Stimulated activated CD4-positive, alpha-beta T cell treated with anti-CD3 and anti-CD28 coated beads, Interleukin-12 subunit alpha, Interleukin-12 subunit beta, amount 100 ng/mL, for 48 hours (primary cell): ENCODE data around the gene TSC22D2.
A peak's percentile ranks its signal among the peaks of the same experiment; 100 is the strongest.

Experiments
- DNase-seq, 3 donors: peaks; one replicate each; pipeline ENCODE4 v3.0.0-alpha.2; 2020; ENCODE audit warnings: low read depth in 2 of 3, low spot score in 1 of 3

The TSC22D2 gene

DNA sequence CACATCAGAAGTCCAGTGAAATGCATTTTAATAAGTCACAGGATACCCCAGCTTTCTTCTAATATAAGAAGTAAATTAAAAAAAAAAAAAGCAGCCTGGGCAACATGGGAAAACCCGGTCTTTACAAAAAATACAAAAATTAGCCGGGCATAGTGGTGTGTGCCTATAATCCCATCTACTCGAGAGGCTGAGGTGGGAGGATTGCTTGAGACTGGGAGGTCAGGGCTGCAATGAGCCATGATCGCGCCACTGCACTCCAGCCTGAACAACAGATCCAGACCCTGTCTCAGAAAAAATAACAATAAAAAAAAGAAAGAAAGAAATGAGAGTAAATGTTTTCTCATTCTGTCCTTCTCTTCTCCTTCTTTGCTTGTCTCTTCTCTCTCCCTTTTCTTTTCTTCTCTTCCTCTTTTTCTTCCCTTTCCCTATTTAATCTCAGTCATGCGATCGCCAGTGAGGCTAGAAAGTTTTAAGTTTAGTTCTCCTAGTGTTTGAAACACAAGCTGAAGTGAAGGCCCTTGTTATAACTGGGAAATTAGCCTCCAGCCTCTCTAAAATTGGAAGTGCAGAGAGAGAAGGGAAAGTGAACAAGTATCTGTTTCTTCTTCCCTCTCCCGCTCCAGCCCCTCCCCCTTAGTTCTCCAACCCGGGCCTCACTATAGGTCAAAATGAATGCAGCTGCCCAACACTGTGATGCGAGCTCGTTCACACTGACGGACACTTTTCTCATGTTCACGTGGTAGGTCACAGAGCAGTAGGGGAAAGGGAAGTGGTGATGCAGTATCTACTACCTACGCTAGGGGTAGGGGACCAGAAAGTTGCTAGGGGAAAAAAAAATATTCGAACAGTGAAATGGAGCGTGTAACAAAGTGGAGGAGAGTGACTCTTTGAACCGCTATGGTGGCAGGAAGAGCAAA lies 23.5 kb upstream of the TSC22D2 start:
- DNase-seq = peak in 2 of 3 donors; percentile 33 to 54

DNA sequence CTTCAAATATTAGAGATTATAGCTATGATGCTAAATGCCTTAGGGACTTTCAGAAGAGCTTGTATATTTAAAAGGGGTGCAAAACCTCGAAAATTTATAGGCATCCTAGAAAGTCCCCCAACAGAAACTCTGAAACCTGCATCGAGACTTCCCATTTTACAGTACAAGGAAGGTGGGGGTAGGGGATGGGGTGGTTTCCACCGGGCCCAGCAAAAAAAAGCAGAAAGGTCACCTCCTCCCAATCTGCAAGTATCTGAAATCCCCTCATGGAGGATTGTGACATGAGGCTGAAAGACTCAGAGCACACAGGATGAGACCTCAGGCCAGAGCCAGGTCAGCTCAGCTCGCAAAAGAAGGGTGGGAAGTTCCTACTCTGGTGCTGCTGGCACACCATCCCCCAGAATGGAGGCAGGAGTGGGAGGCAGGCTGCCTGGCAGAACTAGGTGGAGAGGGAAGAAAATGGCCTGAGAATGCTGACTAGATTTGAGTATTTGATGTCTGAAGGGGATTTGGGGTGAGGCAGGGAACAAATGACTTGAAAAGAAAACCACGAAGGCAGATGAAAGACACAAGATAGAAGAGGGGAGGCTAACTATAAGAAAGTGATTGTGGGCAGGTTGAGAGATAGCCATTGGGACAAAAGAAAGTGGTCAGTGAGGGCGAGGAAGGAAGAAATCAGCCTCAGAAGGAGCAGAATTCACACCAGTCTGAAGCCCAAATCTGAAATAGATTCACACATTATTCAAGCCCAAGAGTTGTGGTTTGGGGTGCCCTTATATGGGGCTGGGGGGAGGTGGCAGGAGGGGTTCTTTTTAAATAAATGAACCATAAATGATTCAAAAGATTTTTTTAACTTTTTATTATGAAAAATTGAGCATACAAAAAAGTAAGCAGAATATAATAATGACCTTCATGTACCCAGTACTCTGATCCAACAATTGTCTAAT lies 22.5 kb upstream of the TSC22D2 start:
- no peak for DNase-seq

DNA sequence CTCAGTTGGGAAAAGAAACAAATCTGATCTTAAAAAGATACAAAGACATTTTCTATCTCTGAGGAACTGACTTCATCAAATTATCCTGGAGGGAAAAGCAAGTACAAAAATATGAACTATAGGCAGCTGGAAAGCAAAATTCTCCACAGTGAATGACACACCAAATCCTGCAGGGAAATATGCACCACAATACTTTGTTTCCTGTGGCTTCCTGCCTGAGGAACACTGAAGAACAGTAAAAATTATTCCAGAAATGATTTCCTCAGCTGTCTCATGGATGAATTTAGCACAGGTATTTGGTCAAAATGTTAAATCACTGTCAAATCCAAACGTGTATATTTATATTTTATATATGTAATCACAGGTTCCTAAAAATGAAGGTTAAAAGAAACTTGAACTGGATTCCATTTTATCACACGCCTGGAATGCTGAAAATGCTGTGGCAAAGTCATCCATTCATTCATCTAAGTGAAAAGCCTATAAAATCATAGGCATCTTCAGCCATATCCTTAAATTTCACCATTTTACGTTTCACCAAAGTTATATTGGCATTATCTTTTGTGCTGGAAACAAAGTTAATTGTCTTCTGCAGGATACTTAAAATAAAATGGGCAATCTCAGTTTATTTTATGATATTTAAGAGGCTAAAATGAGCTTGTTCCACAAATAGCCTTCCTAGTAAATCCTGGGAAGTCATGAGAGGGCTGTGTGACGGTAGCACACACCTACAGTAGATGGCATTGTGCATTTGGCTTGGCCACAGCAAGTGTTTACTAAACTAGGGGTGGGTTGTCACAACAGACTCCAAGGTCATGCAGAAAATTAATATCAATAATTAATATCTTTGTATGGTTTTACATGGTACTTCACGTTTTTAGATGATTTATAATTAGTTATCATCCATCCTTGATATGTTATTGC lies 19.3 kb upstream of the TSC22D2 start:
- no peak for DNase-seq

DNA sequence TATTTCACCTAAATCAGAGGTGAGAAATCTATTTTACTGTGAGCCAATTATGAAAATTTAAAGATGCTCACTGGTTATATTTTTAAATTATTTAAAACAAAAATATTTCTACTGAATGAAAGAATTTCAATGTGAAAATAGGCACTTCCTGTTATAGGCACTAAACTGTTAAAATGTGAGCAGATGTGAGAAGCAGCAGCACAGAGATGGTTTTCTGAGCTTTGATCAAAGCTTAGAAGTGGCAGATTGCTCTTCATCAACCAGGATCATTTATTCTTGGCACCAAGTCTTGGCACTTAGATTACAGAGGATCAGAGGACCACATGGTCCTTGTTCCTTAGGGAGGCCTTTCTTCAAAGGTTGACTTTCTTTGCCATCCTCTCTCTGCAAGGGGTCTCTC lies 18.0 kb upstream of the TSC22D2 start:
- DNase-seq = no peak

DNA sequence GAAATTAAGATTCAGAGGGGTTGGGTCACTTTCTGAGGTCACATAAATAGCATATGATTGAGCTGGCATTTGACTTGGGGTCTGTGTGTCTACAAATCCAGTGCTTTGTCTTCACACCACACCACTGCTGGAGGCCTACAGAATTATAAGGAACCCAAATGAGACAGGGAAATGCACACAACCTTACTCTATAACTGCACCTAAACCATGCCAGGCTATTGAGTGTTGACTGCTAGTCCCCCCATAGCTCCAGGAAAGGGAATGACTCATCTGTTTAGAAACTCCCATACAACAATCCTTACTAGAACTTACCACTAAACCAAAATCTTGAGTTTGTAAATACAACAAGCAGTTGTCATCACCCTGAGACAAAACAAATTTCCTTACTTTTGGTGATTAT lies 16.9 kb upstream of the TSC22D2 start:
- no peak for DNase-seq

DNA sequence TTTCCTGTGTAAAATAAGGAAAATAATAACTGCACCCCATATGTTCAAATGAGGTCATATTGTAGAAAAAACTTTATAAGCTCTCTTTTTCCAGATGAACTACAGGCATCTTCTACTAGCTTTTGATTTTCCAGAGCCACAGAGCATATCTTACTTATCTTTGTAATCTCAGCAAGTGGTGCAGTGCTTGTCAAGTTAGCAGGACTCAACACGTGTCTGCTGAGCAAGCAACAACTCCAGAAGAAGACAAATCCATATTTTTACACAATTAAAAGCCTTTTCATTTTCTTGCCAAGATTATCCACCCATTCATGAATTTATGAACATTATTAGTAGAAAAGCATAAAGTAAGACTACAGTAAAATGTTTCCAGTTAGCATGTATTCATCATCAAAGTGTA lies 14.4 kb upstream of the TSC22D2 start:
- no peak for DNase-seq

DNA sequence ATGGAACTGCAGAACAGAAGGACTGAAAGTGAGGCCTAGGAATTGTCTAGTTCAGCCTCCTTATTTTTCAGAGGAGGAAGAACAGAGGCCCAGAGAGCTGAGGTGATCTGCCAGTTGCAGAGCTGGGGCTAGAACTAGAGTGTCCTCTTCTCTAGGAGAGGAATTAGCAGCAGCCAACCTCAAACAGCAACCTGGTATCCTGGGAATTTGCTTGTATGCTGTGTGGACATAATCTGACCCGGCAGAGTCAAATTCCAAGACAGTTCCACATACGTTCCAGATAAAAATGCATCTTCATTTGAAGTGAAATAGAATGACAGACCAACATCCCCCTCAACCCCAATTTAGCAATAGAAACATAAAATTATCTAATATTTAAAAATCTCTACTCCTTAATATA lies 13.5 kb upstream of the TSC22D2 start:
- DNase-seq = no peak

DNA sequence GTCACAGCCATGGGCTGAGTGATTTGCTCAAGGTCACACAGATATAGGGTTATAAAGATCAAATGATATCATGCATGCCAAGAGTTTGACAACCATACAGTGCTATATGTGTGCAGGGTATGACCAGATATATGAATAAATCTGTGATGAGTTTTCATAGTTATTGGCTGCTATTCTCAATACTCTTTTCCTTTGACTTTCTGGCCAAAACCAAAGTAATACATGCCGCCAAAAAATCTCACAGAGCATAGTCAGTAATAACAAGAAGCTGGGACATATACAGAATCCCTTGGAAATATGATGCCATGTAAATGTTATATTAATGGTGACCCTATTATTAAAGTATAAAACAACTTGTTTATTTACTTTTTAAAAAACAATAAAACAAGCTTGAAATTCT lies 11.6 kb upstream of the TSC22D2 start:
- DNase-seq = no peak

DNA sequence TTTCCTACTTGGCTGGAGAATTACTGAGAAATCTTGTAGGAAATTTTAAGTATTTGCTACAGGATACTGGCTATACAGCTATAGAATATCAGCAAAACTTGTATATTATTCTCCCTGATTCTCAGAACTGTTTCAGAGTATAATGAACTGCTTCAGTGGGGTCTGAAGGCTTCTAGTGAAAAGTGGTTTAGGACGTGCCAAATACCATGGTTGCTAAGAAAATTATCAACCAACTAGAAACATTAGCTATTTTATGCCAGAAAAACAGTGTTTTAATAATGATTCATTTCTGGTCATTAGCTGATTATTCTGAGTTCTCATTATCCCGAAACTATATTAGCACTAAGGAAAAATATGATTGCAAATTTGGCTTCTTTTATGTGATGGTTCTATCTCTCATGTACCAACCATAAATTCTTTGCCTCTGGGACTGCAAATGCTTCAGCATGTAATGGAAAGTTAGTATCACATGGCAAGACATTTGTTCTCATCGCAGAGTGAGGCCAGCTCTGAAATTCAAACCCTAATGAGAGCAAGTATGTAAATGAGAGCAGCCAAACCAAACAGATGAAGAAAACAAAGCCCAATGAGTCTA lies 11.0 kb upstream of the TSC22D2 start:
- DNase-seq = no peak

DNA sequence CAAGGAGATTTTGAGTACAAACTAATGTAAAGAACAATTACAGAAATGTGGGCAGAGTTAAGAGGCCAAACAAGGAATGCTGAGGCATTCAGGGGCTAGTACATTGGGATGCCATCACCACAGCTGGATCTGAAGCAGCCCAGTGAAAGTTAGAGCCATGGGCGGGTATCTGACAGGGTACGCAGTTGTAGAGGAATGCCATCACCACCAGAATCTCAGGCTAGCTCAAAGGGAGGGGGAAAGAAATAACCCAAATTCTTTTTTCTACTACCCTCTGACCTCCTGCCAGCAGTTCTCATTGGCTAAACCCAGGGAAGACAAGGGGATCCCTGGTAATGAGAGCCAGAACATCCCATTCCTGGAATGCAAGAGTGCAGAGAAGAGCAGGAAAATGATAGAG lies 9.0 kb upstream of the TSC22D2 start:
- DNase-seq = no peak

DNA sequence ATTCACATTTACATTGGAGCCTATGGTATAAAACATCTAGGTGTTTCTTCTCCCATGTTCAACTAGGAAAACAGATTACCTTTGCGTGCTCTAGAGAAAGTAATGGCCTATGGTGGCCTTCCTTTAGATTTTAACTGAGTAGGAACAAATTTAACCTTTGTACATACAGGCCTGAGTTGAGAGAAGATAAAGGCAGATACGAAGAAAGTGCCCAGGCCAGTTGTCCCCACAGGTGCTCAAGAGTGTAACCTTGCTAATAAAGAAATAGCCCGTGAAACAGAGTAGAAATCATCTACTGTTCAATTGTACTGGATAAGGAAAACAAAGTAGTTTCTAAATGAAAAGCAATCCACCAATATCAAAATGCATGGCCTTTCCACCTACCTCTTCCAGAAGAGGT lies 6.8 kb upstream of the TSC22D2 start:
- no peak for DNase-seq

DNA sequence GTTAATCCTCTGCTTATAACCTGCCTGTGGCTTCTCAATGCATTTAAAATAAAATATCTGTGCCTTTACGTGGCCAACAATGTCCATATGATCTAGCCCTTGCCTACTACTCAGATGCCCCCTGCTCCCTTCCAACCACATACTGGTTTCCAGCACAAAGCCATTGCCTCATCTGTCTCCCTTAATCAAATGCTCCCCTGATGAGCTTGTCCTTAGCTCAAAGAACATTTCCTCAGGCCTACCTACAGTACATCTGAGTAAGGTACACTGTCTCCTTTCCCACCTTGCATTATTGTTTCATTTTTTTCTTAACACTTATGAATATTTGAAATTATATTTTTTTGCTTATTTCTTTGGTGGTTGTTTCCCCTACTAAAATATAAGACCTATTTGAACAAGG lies 5.9 kb upstream of the TSC22D2 start:
- no peak for DNase-seq

DNA sequence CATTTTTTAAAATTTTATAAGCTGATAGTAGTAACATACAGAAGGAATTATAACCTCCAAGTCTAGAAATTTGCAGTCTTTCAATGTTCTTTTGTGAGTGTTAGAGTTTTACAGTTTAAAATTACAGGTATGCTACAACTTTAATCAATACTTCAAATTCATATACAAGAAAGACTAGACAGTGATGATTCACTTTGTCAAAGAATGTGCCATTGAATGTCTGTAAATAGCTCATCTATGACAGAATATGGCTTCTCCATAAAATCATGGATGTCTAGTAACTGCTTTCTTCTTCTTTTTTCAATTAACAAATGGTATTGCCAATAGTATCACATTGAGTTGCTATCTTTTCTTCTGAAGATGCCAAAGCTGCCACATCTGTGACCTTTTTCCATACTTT lies 4.1 kb upstream of the TSC22D2 start:
- DNase-seq = no peak

DNA sequence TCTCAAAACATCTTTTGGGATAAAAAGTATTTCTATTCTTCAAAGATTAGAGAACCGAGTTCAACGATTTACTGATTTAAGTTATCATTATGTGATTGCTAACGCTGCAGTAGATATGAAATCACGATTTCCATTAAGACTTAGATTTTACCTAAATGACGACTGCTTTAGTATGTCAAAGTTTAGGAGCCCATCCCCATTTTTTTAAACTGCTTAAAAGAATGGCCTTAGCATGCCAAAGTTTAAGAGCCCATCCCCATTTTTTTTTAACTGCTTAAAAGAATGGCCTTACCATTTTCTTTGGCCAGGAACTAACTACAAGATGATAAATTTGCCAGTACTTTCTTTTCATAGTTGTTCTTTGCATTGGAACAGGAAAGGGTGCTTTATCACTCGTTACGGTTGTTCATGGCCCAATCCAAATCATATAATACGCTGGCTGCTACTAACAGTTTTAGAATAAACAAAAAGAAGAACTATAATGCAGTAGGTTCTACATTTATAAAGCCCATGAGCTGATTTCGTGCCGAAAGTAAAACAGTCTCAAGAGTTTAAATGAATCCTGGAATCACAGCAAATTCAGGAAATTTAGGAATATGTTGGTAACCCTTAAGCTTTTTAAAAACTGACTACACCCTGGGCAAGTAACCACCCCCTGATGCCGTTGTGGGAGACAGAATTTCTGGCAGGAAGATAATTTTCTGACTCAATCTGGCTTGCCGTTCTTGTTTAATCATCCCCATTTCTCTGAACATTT lies 869 bp upstream of the TSC22D2 start:
- no peak for DNase-seq

DNA sequence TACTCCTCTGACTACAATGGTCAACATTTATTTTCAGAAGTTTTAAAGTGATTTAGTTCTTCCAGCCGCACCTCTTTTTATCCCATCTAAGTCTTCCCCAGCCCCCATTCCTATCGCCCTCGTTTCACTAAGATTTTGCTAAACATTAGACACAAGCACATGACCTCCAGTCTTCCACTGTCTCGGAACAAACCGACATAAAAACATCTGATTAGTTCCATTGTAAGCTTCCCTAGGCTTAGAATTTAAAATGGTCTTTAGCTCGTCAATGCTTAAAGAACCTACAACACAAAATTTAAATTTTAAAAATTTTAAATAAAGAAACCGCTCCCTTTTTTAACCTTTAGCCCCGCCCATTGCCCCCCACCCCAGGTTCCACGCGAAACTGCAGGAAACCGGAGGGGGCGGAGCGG lies 284 bp upstream of the TSC22D2 start:
- DNase-seq = peak in 1 of 3 donors; percentile 20

DNA sequence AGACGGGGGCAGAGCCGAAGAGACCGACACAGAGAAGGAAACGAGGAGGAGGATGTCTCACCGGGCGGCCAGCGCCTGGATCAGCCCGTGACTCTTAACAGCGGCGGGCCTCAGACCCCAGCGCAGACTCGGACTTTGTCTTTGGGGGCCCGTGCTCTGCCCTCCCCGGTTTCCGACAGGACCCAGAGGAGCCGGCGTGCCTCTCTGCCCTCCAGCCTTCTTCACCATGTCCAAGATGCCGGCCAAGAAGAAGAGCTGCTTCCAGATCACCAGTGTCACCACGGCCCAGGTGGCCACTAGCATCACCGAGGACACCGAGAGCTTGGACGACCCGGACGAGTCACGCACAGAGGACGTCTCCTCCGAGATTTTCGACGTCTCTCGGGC lies 1.0 kb downstream of the TSC22D2 start:
- DNase-seq = no peak

DNA sequence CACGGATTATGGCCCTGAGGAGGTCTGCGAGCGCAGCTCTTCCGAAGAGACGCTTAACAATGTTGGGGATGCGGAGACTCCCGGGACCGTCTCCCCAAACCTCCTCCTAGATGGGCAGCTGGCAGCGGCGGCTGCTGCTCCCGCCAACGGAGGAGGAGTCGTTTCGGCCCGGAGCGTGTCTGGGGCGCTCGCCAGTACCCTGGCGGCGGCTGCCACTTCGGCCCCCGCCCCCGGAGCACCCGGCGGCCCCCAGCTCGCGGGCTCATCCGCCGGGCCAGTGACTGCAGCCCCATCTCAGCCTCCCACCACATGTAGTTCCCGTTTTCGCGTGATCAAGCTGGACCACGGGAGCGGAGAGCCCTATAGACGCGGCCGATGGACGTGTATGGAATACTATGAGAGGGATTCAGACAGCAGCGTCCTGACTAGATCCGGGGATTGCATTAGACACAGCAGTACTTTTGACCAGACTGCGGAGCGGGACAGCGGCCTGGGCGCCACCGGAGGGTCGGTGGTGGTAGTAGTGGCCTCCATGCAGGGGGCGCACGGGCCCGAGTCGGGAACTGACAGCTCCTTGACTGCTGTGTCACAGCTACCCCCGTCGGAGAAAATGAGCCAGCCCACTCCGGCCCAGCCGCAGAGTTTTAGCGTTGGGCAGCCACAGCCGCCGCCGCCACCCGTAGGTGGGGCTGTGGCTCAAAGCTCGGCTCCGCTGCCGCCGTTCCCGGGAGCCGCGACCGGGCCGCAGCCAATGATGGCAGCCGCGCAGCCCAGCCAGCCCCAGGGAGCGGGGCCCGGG lies 1.6 kb downstream of the TSC22D2 start:
- peak; percentile 39 to 63 (median 50) for DNase-seq

DNA sequence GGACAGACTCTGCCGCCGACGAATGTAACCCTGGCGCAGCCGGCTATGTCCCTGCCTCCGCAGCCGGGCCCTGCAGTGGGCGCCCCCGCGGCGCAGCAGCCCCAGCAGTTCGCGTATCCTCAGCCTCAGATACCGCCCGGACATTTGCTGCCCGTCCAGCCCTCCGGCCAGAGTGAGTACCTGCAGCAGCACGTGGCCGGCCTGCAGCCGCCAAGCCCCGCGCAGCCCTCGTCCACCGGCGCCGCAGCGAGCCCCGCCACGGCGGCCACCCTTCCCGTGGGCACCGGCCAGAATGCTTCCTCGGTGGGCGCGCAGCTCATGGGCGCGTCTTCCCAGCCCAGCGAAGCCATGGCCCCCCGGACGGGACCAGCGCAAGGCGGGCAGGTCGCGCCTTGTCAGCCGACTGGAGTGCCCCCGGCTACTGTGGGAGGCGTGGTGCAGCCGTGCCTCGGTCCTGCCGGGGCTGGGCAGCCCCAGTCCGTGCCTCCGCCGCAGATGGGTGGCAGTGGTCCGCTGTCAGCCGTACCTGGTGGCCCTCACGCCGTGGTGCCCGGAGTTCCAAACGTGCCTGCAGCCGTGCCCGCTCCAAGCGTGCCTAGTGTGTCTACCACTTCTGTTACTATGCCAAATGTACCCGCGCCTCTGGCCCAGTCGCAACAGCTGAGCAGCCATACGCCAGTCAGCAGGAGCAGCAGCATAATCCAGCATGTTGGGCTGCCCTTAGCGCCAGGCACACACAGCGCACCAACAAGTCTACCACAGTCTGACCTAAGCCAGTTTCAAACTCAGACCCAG lies 2.4 kb downstream of the TSC22D2 start:
- peak in 2 of 3 donors; percentile 18 to 20 for DNase-seq
